ENCODE measurements around the gene SLC13A3.

The SLC13A3 gene

GRCh38 chr20:46631874-46632446, 19.3 kb downstream of the SLC13A3 start:
- TF ChIP-seq, protein P1, sequence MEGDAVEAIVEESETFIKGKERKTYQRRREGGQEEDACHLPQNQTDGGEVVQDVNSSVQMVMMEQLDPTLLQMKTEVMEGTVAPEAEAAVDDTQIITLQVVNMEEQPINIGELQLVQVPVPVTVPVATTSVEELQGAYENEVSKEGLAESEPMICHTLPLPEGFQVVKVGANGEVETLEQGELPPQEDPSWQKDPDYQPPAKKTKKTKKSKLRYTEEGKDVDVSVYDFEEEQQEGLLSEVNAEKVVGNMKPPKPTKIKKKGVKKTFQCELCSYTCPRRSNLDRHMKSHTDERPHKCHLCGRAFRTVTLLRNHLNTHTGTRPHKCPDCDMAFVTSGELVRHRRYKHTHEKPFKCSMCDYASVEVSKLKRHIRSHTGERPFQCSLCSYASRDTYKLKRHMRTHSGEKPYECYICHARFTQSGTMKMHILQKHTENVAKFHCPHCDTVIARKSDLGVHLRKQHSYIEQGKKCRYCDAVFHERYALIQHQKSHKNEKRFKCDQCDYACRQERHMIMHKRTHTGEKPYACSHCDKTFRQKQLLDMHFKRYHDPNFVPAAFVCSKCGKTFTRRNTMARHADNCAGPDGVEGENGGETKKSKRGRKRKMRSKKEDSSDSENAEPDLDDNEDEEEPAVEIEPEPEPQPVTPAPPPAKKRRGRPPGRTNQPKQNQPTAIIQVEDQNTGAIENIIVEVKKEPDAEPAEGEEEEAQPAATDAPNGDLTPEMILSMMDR (conservative IDR thresholded peaks at IDR 0.05): no peak
- no peak for TF ChIP-seq ZFX (IDR thresholded peaks at IDR 0.05)
- H3K27ac ChIP-seq: no peak overlapping the region

- H3K27ac ChIP-seq: no peak overlapping the region
- TF ChIP-seq, protein P1 (conservative IDR thresholded peaks at IDR 0.05): no peak
- no peak for TF ChIP-seq ZFX (IDR thresholded peaks at IDR 0.05)
These were observed 19.9 kb downstream of the SLC13A3 start for GRCh38 chr20:46631212-46631869.

DNA sequence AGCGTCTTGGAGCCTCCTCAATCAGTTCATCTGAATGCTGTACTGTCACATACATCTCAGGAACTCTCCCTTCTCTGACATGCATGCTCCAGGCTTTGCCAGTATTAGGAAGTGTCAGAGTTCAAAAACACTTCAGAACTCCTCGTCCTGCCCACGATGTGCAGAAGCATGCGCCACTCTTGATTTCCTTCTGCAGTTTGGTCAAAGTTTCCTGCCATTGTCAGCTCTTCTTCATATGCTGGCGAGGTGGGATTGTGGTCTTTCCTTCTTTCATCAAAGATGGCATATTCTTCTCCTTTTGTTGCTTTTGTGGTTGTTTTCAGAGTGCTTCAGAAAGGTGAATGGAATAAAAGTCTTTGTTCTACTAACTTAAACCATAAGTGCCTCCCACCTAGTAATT, 21.0 kb downstream of the SLC13A3 start:
- TF ChIP-seq ZFX (IDR thresholded peaks at IDR 0.05): no peak
- TF ChIP-seq, protein P1 (conservative IDR thresholded peaks at IDR 0.05): no peak
- no peak overlapping the region for H3K27ac ChIP-seq

- TF ChIP-seq, protein P1 (conservative IDR thresholded peaks at IDR 0.05): no peak
- no peak for TF ChIP-seq ZFX (IDR thresholded peaks at IDR 0.05)
- no peak overlapping the region for H3K27ac ChIP-seq
These were observed 21.9 kb downstream of the SLC13A3 start for GRCh38 chr20:46629341-46629740.

DNA sequence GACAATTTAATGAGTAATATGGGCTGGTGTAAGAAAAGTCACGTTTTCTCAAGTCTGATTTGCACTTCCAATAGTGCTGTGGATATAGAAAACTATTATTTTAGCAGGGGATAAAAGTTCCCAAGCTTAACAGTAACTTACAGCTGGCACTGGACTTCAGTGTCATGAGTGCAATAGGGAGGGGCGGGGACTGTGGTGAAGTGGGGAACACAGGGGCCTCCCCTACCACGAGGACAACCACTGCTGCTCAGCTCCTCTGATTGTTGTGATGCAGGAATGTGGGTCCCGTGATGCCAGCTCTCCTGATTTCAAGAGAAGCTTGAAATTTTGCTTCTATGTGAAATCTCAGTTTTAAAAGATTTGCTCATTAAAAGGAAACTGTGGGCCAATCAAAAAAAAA, 24.0 kb downstream of the SLC13A3 start:
- TF ChIP-seq, protein P1 (conservative IDR thresholded peaks at IDR 0.05): no peak
- no peak for TF ChIP-seq ZFX (IDR thresholded peaks at IDR 0.05)
- no peak overlapping the region for H3K27ac ChIP-seq

DNA sequence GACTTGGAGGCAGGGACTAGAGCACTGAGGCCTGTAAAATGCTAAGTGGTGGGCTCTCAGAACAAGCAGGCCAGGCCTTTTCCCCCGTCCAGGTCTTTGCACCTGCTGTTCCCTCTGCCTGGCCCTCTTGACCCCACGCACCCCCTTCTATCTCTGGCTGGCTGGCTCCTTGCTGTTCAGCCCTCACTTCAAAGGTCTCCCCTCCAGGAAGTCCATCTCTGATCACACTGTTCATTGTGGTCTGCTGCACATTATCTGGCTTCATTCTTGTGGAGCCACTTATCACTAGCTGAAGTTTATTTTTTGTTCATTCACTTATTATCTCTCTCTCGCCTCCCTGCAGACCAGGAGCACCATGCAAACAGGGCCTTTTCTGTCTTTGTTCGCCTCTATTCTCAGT, 24.5 kb downstream of the SLC13A3 start:
- no peak for TF ChIP-seq ZFX (IDR thresholded peaks at IDR 0.05)
- TF ChIP-seq, protein P1 (conservative IDR thresholded peaks at IDR 0.05): no peak

DNA sequence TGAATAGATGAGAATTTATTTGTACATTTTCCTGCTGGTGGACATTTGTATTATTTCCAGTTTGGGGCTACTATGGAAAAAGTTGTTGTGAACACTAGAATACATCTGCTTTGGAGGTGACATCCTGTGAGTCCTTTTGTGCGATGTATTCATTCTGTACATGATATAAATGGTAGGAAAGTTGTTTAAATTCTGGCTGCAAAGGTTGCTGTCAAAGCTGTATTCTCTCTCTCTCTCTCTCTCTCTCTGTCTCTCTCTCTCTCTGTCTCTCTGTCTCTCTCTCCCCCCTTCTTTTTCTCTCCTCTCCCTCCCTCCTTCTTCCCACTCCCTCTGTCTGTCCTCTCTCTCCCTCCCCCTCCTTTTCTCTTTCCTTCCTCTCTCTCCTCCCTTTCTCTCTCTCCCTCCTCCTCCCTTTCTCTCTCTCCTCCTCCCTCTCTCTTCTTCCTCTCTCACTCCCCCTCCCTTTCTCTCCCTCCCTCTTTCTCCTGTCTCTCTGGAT, 25.3 kb downstream of the SLC13A3 start:
- H3K27ac ChIP-seq: no peak overlapping the region
- no peak for TF ChIP-seq ZFX (IDR thresholded peaks at IDR 0.05)
- TF ChIP-seq, protein P1 (conservative IDR thresholded peaks at IDR 0.05): no peak

More for the DNA sequence above, 24.5 kb downstream of the SLC13A3 start:
- H3K27ac ChIP-seq: no peak overlapping the region

Measured in C4-2B (cell line).